GM23338 (cell line): ENCODE data around the gene SLC16A12. TPM values are rescaled to one million over a fixed set of nuclear protein-coding genes. Genes with fewer than 3 reads are reported as not detected.

Source experiments
- ATAC-seq: fragments of 200-7000 bp; cut with Tn5 transposase; 3 replicates; pipeline ENCODE4 v1.9.1; 2020
- DNase-seq: peaks from one replicate; pipeline ENCODE4 v3.0.0-alpha.2; 2015; ENCODE audit warnings: low spot score
- H2AFZ ChIP-seq: fragments of 200-600 bp; sonication (generic); 2 replicates; pipeline ENCODE4 v1.8.0; 2016; ENCODE audit warnings: antibody characterized with exemption, mild to moderate bottlenecking, moderate library complexity
- H3F3A ChIP-seq: fragments of 200-600 bp; sonication (generic); replicated peaks from 2 replicates; pipeline ENCODE4 v1.8.0; 2017; ENCODE audit warnings: antibody characterized with exemption, mixed run types, low read depth
- H3K27ac ChIP-seq: fragments of 200-600 bp; sonication (generic); 2 replicates; pipeline ENCODE4 v1.6.1; 2016; ENCODE audit warnings: low read depth
- H3K27me3 ChIP-seq: fragments of 200-600 bp; sonication (generic); 2 replicates; pipeline ENCODE4 v1.8.0; 2016; ENCODE audit warnings: mild to moderate bottlenecking, mixed run types, moderate library complexity; ENCODE audit not compliant: insufficient read depth
- H3K36me3 ChIP-seq: fragments of 200-600 bp; sonication (generic); 2 replicates; pipeline ENCODE4 v1.8.0; 2016; ENCODE audit warnings: mild to moderate bottlenecking; ENCODE audit not compliant: insufficient read depth
- H3K4me1 ChIP-seq: fragments of 200-600 bp; sonication (generic); 2 replicates; pipeline ENCODE4 v1.8.0; 2016; ENCODE audit warnings: mild to moderate bottlenecking, moderate library complexity; ENCODE audit not compliant: insufficient read depth
- H3K4me2 ChIP-seq: fragments of 200-600 bp; sonication (generic); 2 replicates; pipeline ENCODE4 v1.7.1; 2017; ENCODE audit warnings: mixed run types
- H3K4me3 ChIP-seq: fragments of 200-600 bp; sonication (generic); 2 replicates; pipeline ENCODE4 v1.6.1; 2016; ENCODE audit warnings: mixed run types
- H3K79me2 ChIP-seq: fragments of 200-600 bp; sonication (generic); replicated peaks from 2 replicates; pipeline ENCODE4 v1.8.0; 2017; ENCODE audit warnings: mild to moderate bottlenecking; ENCODE audit not compliant: insufficient read depth
- H3K9me2 ChIP-seq: fragments of 200-600 bp; sonication (generic); 2 replicates; pipeline ENCODE4 v1.8.0; 2017; ENCODE audit not compliant: insufficient read depth
- H4K20me1 ChIP-seq: fragments of 200-600 bp; sonication (generic); replicated peaks from 2 replicates; pipeline ENCODE4 v1.8.0; 2017; ENCODE audit warnings: mild to moderate bottlenecking; ENCODE audit not compliant: insufficient read depth
- H3K27ac Mint-ChIP-seq: 2 replicates; pipeline ENCODE4 v1.8.0; 2020; ENCODE audit warnings: inconsistent platforms, mild to moderate bottlenecking, moderate library complexity, mixed read lengths
- H3K27me3 Mint-ChIP-seq: 3 replicates; pipeline ENCODE4 v1.8.0; 2022; ENCODE audit warnings: low read depth, mild to moderate bottlenecking, moderate library complexity, mixed read lengths, inconsistent platforms; ENCODE audit not compliant: insufficient read depth, poor library complexity
- H3K36me3 Mint-ChIP-seq: 3 replicates; pipeline ENCODE4 v1.8.0; 2021; ENCODE audit warnings: low read depth, mild to moderate bottlenecking, inconsistent platforms, moderate library complexity, mixed read lengths
- H3K4me1 Mint-ChIP-seq: 3 replicates; pipeline ENCODE4 v1.8.0; 2020; ENCODE audit warnings: mild to moderate bottlenecking, inconsistent platforms, mixed read lengths
- H3K4me3 Mint-ChIP-seq: 3 replicates; pipeline ENCODE4 v1.8.0; 2021; ENCODE audit warnings: moderate library complexity, mild to moderate bottlenecking, inconsistent platforms, mixed read lengths
- H3K9me3 Mint-ChIP-seq: 3 replicates; pipeline ENCODE4 v1.8.0; 2020; ENCODE audit warnings: moderate library complexity, mild to moderate bottlenecking, inconsistent platforms, mixed read lengths
- EZH2 ChIP-seq: fragments of 200-600 bp; sonication (generic); IDR thresholded peaks from one replicate; pipeline ENCODE4 v1.8.0; 2017; ENCODE audit warnings: antibody characterized with exemption, mild to moderate bottlenecking, low read depth; ENCODE audit not compliant: unreplicated experiment
- NANOG ChIP-seq: IDR thresholded peaks from 2 replicates; pipeline ENCODE4 v1.6.1; 2016; ENCODE audit warnings: antibody characterized with exemption, borderline replicate concordance
- POLR2AphosphoS5 ChIP-seq: IDR thresholded peaks from 2 replicates; pipeline ENCODE4 v1.6.1; 2016; ENCODE audit warnings: antibody characterized with exemption, low read depth
- ZNF114 ChIP-seq: fragments of 250-450 bp; sonication (Bioruptor Pico); IDR thresholded peaks from 2 replicates; pipeline ENCODE4 v1.5.0; 2020; ENCODE audit warnings: mild to moderate bottlenecking, moderate library complexity
- ZNF331 ChIP-seq: fragments of 250-450 bp; sonication (Bioruptor Pico); IDR thresholded peaks from 2 replicates; pipeline ENCODE4 v1.5.0; 2020; ENCODE audit warnings: low read depth, mild to moderate bottlenecking, moderate library complexity
- long read RNA-seq: library from polyadenylated mRNA; unstranded; transcript quantifications from one replicate; pipeline ENCODE4 v2.0.0, GENCODE V29; 2020; ENCODE audit not compliant: unreplicated experiment
- polyA plus RNA-seq: library from polyadenylated mRNA; unstranded; fragments of >200 nt; fragmentation: Nextera tagmentation; extraction: Ambion mirVana; gene quantifications from 2 replicates; pipeline ENCODE4 v1.2.1, GENCODE V29; 2016
- total RNA-seq: library from RNA; depleted of rRNA; stranded (reverse); fragments of >200 nt; shearing (Covaris generic); gene quantifications from 2 replicates; pipeline ENCODE4 v1.2.3, GENCODE V29; 2014; rRNA removed
- TF ChIP-seq, protein P1 (sequence below): IDR thresholded peaks from one replicate; pipeline ENCODE4 v1.6.1; 2018; ENCODE audit warnings: antibody characterized with exemption; ENCODE audit not compliant: unreplicated experiment
- TF ChIP-seq, protein P2 (sequence below): IDR thresholded peaks from 2 replicates; pipeline ENCODE4 v1.6.1; 2016; ENCODE audit warnings: antibody characterized with exemption

SLC16A12 gene, protein sequence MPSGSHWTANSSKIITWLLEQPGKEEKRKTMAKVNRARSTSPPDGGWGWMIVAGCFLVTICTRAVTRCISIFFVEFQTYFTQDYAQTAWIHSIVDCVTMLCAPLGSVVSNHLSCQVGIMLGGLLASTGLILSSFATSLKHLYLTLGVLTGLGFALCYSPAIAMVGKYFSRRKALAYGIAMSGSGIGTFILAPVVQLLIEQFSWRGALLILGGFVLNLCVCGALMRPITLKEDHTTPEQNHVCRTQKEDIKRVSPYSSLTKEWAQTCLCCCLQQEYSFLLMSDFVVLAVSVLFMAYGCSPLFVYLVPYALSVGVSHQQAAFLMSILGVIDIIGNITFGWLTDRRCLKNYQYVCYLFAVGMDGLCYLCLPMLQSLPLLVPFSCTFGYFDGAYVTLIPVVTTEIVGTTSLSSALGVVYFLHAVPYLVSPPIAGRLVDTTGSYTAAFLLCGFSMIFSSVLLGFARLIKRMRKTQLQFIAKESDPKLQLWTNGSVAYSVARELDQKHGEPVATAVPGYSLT
- total RNA-seq (1.3 and 2.0 TPM in 2 replicates), polyA plus RNA-seq (0.84 and 0.89 TPM in 2 replicates)
- long read RNA-seq, partial matches to known transcripts, result 0 of 1 reads
- long read RNA-seq, other reads (novel, unspliced or antisense), result 1 of 1 reads

DNA sequence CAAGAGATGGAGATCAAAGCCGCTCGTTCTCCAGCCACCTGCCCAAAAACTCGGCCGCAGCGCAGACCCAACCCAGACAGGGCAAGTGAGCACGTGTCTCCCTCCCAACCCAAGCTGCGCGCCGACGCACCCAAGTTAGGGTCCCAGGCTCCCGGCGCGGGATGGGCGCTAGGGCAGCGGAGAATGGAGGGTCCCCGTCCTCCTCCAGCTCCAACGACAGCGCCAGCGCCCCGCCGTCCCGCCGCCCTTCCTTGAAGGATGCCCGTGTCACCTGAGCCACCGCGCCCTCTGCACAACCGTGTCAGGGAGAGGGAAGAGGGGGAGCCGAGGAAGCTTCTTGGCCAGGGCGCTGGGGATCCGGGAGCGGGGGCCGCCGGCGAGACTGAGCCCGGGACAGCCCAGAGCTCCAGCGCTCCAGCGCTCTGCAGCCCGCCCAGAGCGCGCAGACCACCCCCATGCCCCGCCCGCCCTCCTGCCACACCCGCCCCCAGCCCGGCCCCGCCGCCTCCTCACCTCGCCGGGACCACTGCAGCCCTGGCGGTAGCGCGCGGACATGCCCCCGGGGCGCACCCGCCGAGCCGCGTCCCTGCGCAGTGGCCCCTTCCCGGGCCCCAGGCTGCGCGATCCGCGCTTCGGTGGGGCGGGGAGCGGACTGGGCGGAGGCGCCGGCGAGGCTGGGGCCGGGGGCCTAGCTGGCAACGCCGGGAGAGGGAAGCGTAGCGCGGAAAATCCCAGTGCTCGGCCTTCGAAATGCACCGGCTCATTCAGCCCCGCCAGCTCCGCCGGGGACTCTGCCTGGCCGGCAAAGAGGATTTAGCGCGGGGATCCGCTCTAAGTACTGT, at the start of gene SLC16A12:
TSS of gene SLC16A12 (minus strand) at position 424 of the 842 bp plus-strand sequence. CDS start 73,016 bp downstream, outside the sequence.
- H3K79me2 ChIP-seq, result no peaks in the 10 kb centered on the region
- H3K36me3 ChIP-seq, result no peaks in the 10 kb centered on the region
- no peak within 1 kb of the TSS for H3K27ac ChIP-seq
- peak within 1 kb of the TSS; percentile 67 for H3K4me3 ChIP-seq
- no peaks in the 10 kb centered on the region for H4K20me1 ChIP-seq
- H2AFZ ChIP-seq, result peak within 1 kb of the TSS; percentile 85
- peak within 1 kb of the TSS; percentile 91 for H3K4me2 ChIP-seq
- no peaks in the 10 kb centered on the region for H3K36me3 Mint-ChIP-seq
- ATAC-seq (peak; percentile 83), DNase-seq (peak; percentile 78)
- H3K4me3 Mint-ChIP-seq, result peak within 1 kb of the TSS; percentile 67
- peaks cover 45% of the 10 kb centered on the region for H3K4me1 ChIP-seq
- H3K9me3 Mint-ChIP-seq, result no peaks in the 10 kb centered on the region
- TF ChIP-seq POLR2AphosphoS5, result no peak
- H3K27me3 Mint-ChIP-seq, result peaks cover 24% of the 10 kb centered on the region
- no peak within 1 kb of the TSS for H3K27ac Mint-ChIP-seq
- peaks cover 65% of the 10 kb centered on the region for H3K27me3 ChIP-seq
- H3F3A ChIP-seq, result peaks cover 13% of the 10 kb centered on the region
- peaks cover 37% of the 10 kb centered on the region for H3K4me1 Mint-ChIP-seq
- H3K9me2 ChIP-seq, result no peaks in the 10 kb centered on the region

DNA sequence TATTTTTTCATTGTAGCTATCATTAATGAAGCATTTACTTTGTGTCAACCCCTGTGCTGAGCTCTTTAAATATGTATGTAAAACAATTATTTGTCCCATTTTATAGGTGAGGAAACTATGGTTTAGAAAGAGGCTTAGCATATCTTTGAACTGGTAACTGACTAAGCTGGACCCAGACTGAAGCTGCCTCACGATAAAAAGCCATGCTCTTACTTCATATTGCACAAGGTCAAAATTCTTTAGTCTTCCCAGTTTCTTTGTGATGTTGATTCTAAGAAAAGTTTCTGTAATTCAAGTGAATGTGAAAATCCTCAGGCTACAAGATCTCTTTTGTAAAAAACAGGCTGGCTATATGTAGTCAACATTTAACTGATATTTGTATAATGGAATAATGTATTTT, 46.6 kb upstream of the SLC16A12 start:
- Mint-ChIP-seq H3K9me3 (no peaks in the 10 kb centered on the region), H3K4me3 (no peak overlapping the region), H3K36me3 (peaks cover 14% of the 10 kb centered on the region; the same call in 2 of the 3 replicates), H3K27me3 (peaks cover 4% of the 10 kb centered on the region), H3K4me1 (peaks cover 13% of the 10 kb centered on the region; the same call in 2 of the 3 replicates), H3K27ac (no peak overlapping the region)
- ATAC-seq (no peak), DNase-seq (peak; percentile 48)
- Histone ChIP-seq H3K27me3 (no peaks in the 10 kb centered on the region), H3K9me2 (no peaks in the 10 kb centered on the region), H3K79me2 (no peaks in the 10 kb centered on the region), H3K4me3 (no peak overlapping the region), H2AFZ (no peak overlapping the region), H3K4me1 (peaks cover 9% of the 10 kb centered on the region), H3K36me3 (no peaks in the 10 kb centered on the region), H3K4me2 (no peak overlapping the region), H4K20me1 (no peaks in the 10 kb centered on the region), H3K27ac (no peak overlapping the region), H3F3A (no peaks in the 10 kb centered on the region)
- TF ChIP-seq, protein P1, sequence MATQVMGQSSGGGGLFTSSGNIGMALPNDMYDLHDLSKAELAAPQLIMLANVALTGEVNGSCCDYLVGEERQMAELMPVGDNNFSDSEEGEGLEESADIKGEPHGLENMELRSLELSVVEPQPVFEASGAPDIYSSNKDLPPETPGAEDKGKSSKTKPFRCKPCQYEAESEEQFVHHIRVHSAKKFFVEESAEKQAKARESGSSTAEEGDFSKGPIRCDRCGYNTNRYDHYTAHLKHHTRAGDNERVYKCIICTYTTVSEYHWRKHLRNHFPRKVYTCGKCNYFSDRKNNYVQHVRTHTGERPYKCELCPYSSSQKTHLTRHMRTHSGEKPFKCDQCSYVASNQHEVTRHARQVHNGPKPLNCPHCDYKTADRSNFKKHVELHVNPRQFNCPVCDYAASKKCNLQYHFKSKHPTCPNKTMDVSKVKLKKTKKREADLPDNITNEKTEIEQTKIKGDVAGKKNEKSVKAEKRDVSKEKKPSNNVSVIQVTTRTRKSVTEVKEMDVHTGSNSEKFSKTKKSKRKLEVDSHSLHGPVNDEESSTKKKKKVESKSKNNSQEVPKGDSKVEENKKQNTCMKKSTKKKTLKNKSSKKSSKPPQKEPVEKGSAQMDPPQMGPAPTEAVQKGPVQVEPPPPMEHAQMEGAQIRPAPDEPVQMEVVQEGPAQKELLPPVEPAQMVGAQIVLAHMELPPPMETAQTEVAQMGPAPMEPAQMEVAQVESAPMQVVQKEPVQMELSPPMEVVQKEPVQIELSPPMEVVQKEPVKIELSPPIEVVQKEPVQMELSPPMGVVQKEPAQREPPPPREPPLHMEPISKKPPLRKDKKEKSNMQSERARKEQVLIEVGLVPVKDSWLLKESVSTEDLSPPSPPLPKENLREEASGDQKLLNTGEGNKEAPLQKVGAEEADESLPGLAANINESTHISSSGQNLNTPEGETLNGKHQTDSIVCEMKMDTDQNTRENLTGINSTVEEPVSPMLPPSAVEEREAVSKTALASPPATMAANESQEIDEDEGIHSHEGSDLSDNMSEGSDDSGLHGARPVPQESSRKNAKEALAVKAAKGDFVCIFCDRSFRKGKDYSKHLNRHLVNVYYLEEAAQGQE, result no peak
- TF ChIP-seq EZH2 (no peak), ZNF114 (no peak), NANOG (no peak), ZNF331 (CRISPR knock-in tag) (no peak)
- TF ChIP-seq, protein P2, sequence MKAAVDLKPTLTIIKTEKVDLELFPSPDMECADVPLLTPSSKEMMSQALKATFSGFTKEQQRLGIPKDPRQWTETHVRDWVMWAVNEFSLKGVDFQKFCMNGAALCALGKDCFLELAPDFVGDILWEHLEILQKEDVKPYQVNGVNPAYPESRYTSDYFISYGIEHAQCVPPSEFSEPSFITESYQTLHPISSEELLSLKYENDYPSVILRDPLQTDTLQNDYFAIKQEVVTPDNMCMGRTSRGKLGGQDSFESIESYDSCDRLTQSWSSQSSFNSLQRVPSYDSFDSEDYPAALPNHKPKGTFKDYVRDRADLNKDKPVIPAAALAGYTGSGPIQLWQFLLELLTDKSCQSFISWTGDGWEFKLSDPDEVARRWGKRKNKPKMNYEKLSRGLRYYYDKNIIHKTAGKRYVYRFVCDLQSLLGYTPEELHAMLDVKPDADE, result no peak
